ENCODE data around the gene FHL3. TPM values are rescaled to one million over a fixed set of nuclear protein-coding genes. Genes with fewer than 3 reads are reported as not detected.
A peak's percentile ranks its signal among the peaks of the same experiment; 100 is the strongest.

Gene FHL3
- total and polyA plus RNA-seq, 11 donors = 4.6 to 27.0 (median 11.8) TPM

DNA sequence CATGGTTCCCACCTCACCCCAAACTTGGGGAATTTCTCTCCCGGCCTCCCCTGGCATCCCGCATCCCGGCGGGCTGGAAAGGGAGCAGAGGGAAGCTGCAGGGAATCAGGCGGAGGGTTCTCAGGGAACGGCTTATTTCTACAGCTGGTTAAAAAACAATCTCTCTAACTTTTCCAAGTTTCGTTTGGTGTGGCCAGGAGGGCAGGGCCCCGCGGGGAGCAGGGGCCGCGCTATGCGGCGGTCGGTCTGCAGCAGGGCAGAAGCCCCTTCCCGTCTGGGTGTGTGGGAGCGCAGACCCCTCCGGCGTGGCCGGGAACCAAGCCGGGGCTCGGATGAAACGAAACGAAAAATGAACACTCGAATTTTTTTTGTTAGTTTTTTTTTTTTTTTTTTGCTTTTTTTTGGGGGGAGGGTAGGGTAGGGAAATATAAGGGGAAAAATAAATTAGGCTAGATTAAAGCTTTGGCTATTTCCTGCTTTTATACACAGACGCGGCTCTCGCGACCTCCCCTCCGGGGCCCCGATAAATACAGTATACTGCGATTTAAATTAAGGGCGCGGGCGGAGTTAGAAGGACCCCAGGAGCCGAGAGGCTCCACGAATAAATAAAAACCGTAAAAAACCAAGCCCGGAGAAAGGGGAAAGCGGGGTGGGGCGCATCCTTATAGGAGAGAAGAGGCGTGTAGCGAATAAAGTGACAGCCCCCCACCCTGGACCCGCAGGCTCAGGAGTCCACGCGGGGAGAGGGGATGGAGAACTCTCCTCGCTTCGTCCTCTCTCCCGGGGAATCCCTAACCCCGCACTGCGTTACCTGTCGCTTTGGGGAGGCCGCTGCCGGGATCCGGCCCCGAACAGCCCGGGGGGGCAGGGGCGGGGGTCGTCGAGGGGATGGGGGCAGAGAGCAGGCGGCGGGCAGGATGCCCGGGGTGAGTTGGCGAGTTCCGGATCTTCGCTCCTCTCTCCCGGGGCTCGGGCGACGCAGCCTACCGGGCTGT lies 39.2 kb upstream of the FHL3 start:
- Histone ChIP-seq H3K27me3 (peaks cover 40 to 76% (median 52%) of the 10 kb centered on the region in 9 donors), H3K9me3 (no peaks in the 10 kb centered on the region), H3K4me3 (peak overlapping the region in 8 of 12 donors; percentile 2 to 82 (median 16)), H3K36me3 (no peaks in the 10 kb centered on the region), H3K27ac (no peak overlapping the region), H3K4me1 (peaks cover 3 to 38% (median 19%) of the 10 kb centered on the region in 12 donors)
- TF ChIP-seq CTCF (IDR thresholded peaks at IDR 0.05) (no peak), POLR2A (IDR thresholded peaks at IDR 0.05) (no peak)
- WGBS, 4 donors = 4 to 7% (median 5%) methylated on average over 52 to 70 of the region's 70 CpGs
- intact Hi-C loops (cut with DNase I) = loop anchor here in 6 of 10 donors (5.0 to 10.0 kb wide), 5 partner anchors 540 to 790 kb away; no protein-coding TSS in a partner anchor
- no peak for DNase-seq
- no peak for ATAC-seq

- Histone ChIP-seq H3K9me3 (no peaks in the 10 kb centered on the region), H3K4me3 (no peak overlapping the region), H3K36me3 (no peaks in the 10 kb centered on the region), H3K4me1 (peaks cover 3 to 38% (median 19%) of the 10 kb centered on the region in 12 donors), H3K27me3 (peaks cover 40 to 68% (median 52%) of the 10 kb centered on the region in 9 donors), H3K27ac (no peak overlapping the region)
- 83 to 91% (median 84%) methylated on average over 11 to 12 of the region's 12 CpGs for WGBS, 4 donors
- ATAC-seq (no peak), DNase-seq (no peak)
- TF ChIP-seq CTCF (IDR thresholded peaks at IDR 0.05) (no peak), POLR2A (IDR thresholded peaks at IDR 0.05) (no peak)
- intact Hi-C loops (cut with DNase I) = loop anchor here in 6 of 10 donors (5.0 to 10.0 kb wide), 4 partner anchors 542 to 792 kb away; no protein-coding TSS in a partner anchor
These were observed 37.9 kb upstream of the FHL3 start for GRCh38 chr1:38043036-38043747.

- ATAC-seq (no peak), DNase-seq (no peak)
- no peaks in the 10 kb centered on the region for H3K36me3 ChIP-seq
- no peaks in the 10 kb centered on the region for H3K9me3 ChIP-seq
- TF ChIP-seq POLR2A (IDR thresholded peaks at IDR 0.05) = no peak
- no peak for TF ChIP-seq CTCF (IDR thresholded peaks at IDR 0.05)
- H3K27me3 ChIP-seq = peaks cover 40 to 60% (median 52%) of the 10 kb centered on the region in 9 donors
- no peak overlapping the region for H3K27ac ChIP-seq
- peaks cover 0 to 29% (median 14%) of the 10 kb centered on the region in 12 donors for H3K4me1 ChIP-seq
- intact Hi-C loops (cut with DNase I) = loop anchor here in 6 of 10 donors (5.0 to 10.0 kb wide), 4 partner anchors 543 to 793 kb away; no protein-coding TSS in a partner anchor
- 73 to 82% (median 79%) methylated on average over 21 of the region's 21 CpGs for WGBS, 4 donors
- H3K4me3 ChIP-seq = no peak overlapping the region
These were observed 36.9 kb upstream of the FHL3 start for GRCh38 chr1:38041936-38042834.

Data from heart left ventricle (tissue), 16 donors.